ENCODE data around the gene WDR7.

GRCh38 chr18:56953428-56954198 lies 302.5 kb downstream of the WDR7 start:
- TF ChIP-seq EZH2 (optimal IDR thresholded peaks at IDR 0.05; ENCODE audit: low read depth, low read length): no peak
- TF ChIP-seq, protein P1, sequence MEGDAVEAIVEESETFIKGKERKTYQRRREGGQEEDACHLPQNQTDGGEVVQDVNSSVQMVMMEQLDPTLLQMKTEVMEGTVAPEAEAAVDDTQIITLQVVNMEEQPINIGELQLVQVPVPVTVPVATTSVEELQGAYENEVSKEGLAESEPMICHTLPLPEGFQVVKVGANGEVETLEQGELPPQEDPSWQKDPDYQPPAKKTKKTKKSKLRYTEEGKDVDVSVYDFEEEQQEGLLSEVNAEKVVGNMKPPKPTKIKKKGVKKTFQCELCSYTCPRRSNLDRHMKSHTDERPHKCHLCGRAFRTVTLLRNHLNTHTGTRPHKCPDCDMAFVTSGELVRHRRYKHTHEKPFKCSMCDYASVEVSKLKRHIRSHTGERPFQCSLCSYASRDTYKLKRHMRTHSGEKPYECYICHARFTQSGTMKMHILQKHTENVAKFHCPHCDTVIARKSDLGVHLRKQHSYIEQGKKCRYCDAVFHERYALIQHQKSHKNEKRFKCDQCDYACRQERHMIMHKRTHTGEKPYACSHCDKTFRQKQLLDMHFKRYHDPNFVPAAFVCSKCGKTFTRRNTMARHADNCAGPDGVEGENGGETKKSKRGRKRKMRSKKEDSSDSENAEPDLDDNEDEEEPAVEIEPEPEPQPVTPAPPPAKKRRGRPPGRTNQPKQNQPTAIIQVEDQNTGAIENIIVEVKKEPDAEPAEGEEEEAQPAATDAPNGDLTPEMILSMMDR (IDR thresholded peaks at IDR 0.05; ENCODE audit: low read length): no peak
